Hippocampal formation (tissue), 2 donors: ENCODE results near the gene SOX9.
"Not testable (repeated sequence)": the region's sequence is repeated elsewhere in the genome, so short reads cannot be mapped to it uniquely, and the experiment has no call there.

Experiments used
- DNase-seq, 2 donors: peaks; one replicate each; lab custom pipeline; 2025; lab: John Stamatoyannopoulos, UW

The SOX9 gene

DNA sequence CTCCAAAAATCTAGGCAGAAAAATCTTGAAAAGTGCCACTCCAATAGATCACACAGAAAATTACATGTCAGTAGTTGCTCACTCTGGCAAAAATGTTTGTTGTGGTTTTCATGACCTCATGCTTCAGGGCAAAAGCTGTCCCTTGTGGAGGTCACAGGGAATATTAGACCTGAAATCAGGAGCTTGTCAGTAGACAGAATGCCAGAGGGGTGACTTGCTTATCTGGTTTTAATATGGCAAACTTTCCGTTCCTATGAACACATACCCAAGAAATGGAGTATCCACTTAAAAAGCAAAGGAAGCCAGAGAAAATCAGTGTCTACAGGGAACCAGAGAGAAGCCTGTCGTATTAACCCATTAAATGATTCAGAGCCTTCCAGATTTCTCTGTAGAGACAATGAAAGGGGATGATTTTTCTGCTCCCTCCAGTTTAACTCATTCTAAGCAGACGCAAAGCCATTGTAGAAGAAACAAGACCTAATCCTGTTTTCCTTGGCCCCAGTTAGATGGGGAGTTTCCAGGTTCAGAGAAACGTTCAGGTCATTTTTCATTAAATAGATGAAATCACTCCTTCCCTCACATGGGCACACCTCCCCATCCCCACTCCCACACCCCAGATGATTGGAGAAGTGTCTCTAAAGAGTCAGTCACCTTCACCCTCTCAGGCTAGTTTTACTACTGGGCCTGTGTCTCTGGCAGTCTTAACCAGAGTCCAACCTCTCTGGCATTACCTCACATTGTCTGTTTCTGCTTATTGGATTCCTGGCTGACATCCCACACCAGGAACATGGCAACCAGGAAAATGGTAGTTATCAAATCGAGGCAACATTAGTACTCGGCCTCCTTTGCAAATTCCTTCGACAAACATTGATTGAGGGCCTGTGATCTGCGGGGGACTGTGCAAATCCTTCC, 6.0 kb downstream of the SOX9 start:
- DNase-seq = no peak

DNA sequence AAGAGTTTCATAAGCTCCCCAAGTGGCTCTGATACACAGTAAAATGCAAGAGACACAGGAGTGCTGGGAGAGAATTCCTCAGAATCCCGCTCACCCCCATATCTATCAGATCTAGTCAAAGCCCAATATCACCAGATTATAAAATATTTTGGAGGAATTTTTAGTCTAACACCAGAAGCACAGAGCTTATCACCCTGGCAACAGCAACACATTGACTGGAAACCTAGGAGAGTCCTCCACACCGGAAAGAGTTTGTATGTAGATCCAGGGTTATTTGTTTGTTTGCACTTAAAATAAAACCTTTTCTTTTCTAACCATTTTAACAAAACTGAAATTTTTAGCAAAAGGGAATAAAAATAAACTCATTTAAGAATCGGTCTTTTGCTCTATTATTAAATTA, 7.2 kb downstream of the SOX9 start:
- no peak for DNase-seq

DNA sequence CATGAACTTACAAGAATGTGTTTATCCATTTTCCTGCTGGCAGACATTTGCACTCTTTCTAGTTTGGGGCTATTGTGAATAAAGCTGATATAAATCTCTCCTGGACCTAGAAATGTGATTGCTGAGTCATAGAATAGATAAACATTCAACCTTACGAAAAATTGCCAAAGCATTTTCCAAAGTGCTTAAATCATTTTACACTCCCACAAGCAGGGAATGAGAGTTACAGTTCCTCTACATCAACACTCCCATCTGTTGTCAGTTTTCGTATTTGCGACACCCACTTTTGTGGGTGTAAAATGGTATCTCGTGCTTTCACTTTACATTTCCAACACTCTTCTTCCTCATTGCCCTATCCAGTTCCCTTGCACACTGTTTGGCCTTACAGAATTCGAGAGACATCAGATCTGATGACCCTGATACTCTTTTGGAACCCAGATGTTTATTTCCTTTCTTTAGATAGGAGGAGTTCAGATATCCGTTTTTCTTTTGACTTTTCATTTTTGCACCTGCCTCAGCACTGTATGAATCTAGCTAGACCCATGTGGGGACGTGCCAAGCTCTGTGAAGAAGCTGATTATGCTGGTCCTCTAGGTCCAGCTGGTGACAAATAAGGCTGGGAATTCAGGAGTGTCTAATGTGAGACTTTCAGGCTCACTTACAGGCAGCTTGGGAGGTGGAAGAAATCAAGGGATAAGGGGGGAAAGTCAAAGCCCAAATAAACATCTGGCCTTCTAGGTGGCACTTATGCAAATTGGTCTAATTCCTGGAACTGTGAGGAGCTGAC, 14.0 kb downstream of the SOX9 start:
- DNase-seq = no peak

GRCh38 chr17:72135546-72136325, 14.9 kb downstream of the SOX9 start:
- no peak for DNase-seq

DNA sequence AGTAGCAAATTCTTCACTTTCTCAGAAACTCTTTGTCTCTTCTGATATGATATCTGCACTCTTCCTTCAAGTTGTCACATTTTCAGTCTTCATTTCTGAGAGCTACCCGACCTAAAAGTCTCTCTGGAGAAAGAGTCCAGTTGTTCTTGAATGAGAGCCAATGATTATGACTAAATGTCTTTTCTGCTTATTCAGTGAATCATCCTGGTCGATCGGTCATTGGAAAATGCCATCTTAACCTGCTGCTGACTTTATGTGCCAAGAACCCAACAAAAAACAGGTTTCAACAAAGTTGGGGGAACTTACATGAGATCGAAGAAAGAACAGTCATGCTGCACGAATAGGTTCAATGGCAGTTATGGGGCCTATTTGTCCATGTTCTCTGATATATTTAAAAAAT, 15.9 kb downstream of the SOX9 start:
- DNase-seq = no peak

DNA sequence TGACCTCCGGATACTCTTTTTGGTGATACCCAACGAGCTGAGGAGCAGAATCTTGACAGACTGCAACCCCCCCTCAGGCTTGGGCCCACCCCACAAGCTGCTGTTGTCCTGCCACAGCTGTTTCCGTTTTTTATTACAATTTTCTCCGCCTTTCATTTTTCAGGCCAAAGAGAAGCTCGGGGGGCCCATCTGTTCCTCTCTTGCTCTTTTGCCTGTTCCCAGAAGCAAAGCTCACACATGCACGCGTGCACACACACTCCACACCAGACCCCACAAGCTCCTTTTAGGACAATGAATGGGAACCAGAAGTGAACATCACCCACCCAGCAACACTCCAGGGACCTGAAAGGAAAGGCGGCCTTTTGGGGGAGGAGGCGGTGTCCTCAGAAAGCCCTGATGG, 16.3 kb downstream of the SOX9 start:
- no peak for DNase-seq

GRCh38 chr17:72139212-72139611, 18.4 kb downstream of the SOX9 start:
- DNase-seq = no peak

- DNase-seq = no peak
Measured at GRCh38 chr17:72141336-72141735, 20.5 kb downstream of the SOX9 start.

GRCh38 chr17:72142097-72142496, 21.3 kb downstream of the SOX9 start:
- not testable (repeated sequence) for DNase-seq

DNA sequence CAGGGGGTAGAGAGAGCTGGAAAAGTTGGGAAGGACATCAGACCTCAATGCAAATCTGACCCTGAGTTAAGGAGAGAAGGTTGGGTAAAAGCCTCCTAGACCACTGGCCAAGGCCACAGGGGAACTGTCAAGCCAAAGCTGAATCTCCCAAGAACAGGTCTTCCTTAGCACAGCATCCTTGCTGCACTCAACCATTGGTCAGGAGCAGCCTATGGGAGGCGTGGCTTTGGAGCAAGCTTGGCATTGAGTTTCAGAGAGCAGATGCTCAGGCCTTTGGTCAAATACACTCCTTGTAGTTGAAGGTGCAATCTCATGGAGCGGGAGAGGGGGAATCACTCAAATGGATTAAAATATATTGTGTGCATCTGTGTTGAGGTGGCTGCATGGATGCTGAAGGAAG, 21.8 kb downstream of the SOX9 start:
- no peak for DNase-seq

- DNase-seq = no peak
Measured at GRCh38 chr17:72143245-72143644, 22.4 kb downstream of the SOX9 start.

GRCh38 chr17:72144101-72144500, 23.3 kb downstream of the SOX9 start:
- no peak for DNase-seq

DNA sequence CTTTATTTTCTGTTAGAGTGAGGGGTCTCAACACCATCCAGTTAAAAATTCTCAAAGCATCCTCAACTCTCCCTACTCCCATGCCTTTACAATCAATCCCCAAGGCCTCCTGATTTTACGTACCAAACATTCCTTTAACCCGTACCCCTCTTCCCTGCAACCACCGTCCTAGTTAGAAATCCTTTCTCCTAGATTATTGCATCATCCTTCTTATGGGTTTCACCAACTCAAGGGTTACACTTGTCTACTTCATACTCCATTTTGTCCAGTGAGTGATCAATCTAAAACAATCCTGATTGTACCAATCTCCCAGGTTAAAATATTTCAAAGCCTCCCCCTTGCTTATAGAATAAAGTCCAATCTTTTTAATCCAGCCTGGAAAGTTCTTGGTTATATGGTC, 24.7 kb downstream of the SOX9 start:
- no peak for DNase-seq

GRCh38 chr17:72145962-72146361, 25.1 kb downstream of the SOX9 start:
- DNase-seq = no peak

GRCh38 chr17:72146371-72146770, 25.6 kb downstream of the SOX9 start:
- DNase-seq = no peak

DNA sequence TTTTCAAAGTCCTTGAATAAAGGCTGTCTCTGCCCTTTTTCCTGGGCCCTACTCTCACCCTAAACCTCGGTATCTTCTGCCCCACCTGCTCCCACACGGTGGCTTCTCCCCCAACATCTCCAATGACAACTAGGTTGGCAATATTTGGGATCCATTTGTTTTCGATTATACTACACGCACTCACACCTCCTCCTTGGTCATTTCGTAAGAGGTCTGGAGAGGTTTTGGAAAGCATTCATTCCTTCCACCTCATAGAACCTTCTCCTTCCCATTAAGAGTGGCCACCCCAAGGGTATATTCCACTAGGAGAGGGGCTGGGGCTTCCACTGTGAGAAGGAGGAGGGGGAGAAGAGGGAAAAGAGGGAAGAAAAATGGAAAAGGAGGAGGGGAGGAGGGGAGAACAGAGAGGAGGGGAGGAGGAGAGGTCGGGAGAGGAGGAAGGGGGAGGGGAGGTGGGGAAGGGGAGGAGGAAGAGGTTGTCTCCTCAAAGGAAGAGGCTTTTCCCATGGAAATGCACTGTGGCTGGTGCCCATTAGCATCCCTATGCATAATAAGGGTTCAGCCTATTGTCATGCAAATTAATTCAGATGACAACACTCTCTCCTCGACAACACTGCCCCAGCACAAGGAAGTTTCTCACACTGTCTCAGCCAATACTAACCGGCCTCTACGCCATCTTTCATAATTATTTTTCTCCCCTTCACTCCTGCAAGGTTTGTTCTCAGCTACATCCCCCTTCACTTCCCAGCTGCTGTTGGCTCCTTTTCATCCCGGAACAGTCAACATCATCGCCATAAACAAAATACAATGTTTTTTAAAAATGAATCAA, 30.0 kb downstream of the SOX9 start:
- peak in 1 of 2 donors; percentile 87 for DNase-seq

DNA sequence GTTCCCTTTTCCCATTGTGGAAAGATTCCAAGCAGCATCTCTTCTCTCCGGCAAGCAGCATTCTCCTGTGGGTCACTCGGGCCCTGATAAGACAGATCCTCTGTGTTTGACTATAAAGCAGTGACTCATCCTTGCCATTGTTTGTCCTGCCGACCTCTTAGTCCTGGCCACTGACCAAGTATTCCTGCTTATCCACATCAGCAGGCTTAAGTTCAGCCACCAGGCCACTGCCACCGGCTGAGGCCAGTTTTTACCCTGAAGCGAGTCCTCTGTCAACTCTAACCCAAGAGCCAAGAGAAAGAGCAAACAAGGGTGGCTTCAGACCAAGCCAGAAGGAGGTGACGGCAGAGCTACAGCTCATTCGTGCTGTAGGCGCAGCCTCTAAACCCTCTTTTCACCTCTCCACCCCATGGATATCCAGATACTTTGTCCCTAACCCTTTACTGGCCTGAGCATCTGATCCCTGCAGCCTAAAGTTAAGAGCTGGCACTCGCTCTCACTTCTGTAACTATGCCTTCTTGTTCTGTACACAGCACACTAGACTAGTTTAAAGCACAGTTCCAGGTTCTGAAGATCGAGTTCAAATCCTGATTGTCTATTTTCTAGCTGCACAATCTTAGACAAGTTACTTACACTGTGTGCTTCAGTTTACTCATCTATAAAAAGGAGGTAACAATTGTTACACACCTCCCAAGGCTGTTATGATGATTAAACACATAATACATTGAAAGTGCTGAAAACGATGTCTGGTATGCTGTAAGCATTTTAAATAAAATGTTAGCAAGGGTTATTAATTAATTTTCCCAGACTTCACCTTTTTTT, 31.0 kb downstream of the SOX9 start:
- peak; percentile 68 to 77 for DNase-seq

- DNase-seq = no peak
Measured at GRCh38 chr17:72152387-72152929, 31.6 kb downstream of the SOX9 start.

GRCh38 chr17:72158895-72159885, 38.4 kb downstream of the SOX9 start:
- DNase-seq = no peak
